Mesangial cell (primary cell): ENCODE data around the gene PPAT. TPM values are rescaled to one million over a fixed set of nuclear protein-coding genes. Genes with fewer than 3 reads are reported as not detected.

ENCODE experiments used
- total RNA-seq: library from RNA; depleted of rRNA; stranded (reverse); fragments of >200 nt; gene quantifications from 2 replicates; pipeline ENCODE4 v1.2.3, GENCODE V29; 2015

The PPAT gene
- 7.9 and 16.5 TPM in 2 replicates for total RNA-seq

GRCh38 chr4:56435140-56435926 lies at the start of gene PPAT:
Gene PPAT, minus strand, starts transcription at chr4:56435615. Its CDS starts 138 bp downstream, at chr4:56435477.

GRCh38 chr4:56467284-56468096 lies 32.1 kb upstream of the PPAT start, which contains the start of gene SRP72:
Gene SRP72, plus strand, starts transcription at chr4:56467617. Its CDS starts 19 bp downstream, at chr4:56467636.

GRCh38 chr4:56387023-56388001 lies 48.1 kb downstream of the PPAT start, which contains the start of gene AASDH:
Gene AASDH, minus strand, starts transcription at chr4:56387491. Its CDS starts 3,192 bp downstream, at chr4:56384299.

Other genes with a start within 250 kb of the PPAT start
- 4.4 and 4.6 TPM in 2 replicates for gene AASDH, start 48.1 kb downstream of the PPAT start, total RNA-seq
- 32.8 and 96.8 TPM in 2 replicates for gene PAICS, start 645 bp upstream of the PPAT start, total RNA-seq
- gene SRP72, start 32.0 kb upstream of the PPAT start, total RNA-seq, result 40.8 and 51.3 TPM in 2 replicates
- 0.98 and 1.6 TPM in 2 replicates for gene ARL9, start 70.2 kb upstream of the PPAT start, total RNA-seq
- 2.4 and 51.0 TPM in 2 replicates for gene HOPX, start 245.7 kb upstream of the PPAT start, total RNA-seq